Globus pallidus (tissue), 1 donor: Measurements from ENCODE around the gene GPR55.

ENCODE experiments used
- DNase-seq: peaks from one replicate; pipeline ENCODE4 v3.0.0-alpha.2; 2015; ENCODE audit warnings: low spot score

GPR55 gene

DNA sequence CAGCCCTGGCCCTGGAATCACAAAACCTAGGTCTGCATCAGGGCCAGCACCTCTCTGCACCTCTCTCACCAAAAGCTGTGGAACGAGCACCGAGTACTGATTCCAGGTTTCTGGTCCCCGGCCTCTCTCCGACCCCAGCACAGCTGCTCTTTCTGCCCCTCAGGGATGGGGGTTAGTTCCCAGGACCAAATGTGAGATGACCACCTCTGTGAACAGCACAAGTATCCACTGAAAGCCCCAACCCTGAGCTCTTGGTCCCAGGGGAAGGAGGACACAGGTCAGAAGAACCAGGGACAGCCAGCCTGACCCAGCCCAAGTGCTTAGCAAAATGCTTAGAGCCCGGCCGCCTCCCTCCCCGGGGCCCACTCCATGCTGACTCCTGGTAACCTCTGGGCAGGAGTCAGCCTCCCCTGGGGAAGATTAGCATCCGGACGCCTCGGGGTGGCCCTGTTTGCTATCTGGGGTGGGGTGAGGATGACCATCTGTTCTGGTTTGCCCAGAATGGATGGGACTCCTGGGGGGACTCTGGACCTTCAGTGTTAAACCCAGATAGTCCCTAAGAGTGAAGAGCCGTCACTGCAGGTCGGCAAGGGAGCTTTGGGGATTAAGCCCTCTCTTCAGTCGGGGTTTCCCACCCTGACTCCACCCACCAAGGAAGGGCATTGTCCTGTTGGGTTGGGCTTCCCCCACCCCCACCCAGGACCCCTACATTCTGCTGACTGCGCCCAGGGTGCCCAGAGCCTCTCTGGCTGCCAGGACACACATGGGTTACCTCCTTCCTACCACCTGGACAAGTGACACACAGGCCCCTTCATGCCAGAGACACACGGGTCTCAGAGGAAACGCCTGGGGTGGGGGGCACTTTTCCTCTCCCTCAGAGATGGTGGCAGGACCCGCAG, 9.4 kb upstream of the GPR55 start:
- no peak for DNase-seq

DNA sequence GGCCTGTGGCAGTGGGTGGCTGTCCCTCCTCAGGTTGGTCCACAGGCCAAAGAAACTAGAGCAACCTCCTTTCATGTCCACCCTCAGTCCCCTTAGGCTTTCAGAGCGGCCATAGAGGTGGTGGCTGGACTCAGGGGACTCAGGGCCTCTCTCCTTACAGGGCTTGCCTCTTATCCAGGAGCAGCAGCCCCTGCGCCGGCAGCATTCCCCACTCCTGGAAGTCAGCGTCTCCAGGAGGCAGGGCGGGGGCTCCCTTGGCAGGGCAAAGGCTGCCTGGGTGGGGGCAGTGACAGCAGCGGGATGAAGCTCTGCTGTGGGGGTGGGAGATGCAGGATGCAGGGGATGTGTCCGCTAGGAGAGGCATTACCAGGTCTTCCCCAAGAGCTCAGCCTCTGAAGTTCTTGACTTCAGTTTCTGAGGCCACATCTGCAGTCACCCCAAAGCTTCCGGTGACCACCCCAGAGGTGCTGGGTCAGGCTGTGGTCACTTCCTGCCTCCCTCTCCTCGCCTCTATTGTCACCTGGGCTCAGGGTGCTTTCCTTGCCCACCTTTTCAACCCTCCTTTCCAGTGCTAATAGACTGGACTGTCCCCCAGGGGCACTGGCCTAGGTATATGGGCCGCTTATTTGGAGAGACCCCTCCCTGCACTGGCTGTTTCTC, 8.6 kb upstream of the GPR55 start:
- no peak for DNase-seq

DNA sequence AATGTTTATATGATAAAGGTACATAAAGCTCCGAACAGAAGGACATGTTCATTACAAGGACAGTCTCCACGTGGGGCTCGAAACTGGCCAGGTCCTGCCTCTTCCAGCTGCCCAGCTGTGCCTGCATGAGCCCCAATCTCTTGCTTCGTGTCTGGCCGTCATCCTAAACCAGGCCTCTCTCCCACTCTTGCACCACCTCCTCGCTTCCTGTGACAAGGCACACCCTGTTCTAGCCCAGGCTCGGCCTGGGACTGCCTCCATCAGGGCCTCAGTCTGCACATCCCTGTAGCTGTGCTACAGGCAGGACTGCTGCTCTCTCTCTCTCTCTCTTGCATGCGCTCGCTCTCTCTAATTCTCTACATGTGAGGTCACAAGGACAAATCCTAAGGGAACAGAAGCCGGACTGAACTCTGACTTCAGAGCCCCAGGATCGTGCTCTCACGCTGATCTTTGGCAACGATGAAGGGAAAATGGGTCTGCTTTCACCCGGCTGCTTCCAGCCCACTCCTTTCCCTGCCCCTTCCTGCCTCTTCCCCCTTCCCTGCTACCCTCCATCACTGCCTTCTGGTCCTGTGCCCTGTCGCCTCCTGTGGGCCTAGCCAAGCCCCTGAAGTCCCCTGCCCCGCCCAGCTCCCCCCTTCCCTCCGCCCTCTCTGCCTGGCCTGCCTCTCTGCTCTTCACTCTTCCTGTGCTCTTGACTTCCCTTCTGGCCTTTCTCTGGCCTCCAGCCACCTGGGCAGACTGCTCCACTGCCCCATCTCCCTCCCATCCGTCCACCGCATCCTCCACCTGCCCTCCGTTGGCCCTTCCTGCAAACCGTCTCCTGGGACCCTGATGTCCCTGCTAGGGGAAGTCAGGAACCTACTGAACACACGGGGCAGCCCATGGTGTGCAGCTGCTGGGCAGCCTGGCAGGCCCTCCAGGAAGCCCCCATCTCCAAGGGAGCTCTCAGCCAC, 7.8 kb upstream of the GPR55 start:
- no peak for DNase-seq

DNA sequence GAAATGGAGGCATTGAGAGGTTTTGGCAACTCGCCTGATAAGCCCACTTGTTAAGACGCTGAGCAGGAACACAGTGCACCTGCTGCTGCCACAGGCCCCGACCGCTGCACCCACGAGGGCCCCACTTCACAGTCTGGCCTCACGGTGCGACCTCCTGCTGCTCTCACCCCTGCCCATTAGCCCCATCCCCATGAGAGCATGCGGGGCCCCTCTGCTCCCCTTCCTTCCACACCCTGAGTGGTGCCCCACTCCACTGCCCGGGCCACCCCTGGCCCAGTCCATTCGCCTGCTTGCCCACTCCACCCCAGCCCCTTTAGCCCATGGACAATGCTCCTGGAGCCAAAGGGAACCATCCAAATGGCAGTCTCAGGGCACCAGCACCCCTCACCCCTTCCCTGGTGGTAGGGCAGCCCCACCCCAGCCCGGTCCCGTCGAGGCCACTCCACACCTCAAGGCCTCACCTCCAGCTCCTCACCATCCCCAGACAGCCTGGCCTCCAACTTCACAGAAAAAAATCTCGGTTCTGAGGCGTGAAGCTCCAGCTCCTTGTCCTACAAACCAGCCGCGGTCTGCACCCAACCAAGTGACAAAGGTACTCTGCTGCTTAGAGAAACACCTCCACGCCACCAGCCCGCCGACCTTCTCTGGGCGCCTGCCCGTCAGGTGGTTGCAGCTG, 6.7 kb upstream of the GPR55 start:
- no peak for DNase-seq

DNA sequence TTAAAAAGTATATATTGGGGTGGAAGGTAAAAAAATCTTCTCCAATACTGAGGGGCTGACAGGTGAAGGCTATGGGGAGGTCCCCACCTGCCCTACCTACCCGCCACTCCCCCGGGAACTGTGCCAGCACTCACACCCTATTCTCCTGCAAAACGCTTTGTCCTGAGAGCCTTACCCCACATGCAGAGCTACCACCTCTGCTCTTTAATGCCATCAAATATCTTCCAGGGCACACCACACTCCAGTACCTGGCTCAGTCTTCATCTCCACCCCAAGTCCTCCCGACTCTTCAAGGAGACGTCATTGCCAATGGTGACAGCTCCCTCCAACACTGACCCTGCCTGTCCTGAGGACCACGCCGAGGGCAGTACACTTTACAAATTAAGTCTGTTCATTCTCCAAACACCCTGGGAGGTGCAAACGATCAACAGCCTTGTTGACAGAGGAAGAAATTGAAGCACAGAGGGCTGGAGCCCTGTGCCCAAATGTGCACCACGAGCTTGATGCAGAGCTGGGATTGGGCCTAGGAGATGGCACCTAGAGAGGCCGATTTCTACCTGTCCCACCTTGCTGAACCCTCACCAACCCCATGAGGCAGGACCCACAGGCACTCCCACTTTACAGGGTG, 6.0 kb upstream of the GPR55 start:
- no peak for DNase-seq

DNA sequence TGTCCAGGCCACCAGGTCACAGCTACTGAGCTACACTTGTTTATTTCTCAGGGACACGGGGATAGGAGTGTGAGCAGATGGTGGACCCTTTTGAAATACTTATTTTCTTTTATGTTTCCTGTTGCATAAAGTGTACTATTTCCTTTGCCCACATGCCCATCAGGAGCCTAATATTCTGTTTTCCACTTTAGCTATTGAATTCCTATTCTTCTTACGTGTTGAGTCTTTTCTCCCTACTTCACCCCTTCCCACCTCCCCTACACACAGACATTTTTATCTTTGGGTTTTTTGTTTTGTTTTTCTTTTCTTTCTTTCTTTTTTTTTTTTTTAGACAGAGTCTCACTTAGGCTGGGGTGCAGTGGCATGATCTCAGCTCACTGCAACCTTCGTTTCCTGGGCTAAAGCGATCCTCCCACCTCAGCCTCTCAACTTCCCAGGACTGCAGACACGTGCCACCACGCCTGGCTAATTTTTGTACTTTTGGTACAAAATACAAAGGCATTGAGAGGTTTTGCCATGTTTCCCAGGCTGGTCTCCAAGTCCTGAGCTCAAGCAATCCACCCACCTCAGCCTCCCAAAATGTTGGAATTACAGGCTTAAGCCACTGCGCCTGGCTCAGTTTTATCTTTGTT, 5.2 kb upstream of the GPR55 start:
- no peak for DNase-seq

DNA sequence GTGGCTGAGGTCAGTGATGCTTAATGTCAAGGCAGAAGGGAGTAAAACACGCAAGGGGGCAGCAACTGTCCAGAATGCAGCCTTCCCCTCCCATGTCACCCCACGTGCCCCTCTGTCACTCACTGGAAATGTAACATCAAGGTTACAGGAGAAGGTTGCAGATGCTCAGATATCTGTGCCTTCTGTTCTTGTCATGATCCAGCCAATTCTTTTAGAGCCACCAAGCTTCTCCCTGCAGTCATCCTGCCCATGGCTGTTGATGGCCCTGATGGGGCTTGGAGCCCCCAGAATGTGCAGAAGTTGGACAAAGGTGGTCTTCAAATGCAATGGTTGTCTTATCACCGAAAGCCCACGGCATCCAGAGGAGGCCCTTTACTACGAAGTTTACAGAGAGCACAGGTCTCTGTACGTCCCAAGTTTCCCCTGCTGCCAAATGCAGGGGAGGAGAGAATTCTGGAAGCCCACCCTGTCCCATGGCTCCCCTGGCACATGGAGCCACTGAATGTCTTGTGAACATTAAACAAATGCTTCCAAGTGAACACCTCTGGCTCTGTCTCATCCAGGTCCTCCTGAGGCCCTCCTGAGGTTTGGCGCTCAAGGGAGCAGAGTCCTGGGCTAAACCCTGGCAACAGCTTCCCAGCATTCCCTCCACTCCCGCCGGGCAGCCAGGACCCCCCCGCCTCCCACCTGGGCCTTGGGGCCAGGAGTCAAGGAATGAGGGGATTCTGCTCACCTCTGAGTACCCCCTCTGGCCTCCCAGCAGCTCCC, 4.5 kb upstream of the GPR55 start:
- no peak for DNase-seq

DNA sequence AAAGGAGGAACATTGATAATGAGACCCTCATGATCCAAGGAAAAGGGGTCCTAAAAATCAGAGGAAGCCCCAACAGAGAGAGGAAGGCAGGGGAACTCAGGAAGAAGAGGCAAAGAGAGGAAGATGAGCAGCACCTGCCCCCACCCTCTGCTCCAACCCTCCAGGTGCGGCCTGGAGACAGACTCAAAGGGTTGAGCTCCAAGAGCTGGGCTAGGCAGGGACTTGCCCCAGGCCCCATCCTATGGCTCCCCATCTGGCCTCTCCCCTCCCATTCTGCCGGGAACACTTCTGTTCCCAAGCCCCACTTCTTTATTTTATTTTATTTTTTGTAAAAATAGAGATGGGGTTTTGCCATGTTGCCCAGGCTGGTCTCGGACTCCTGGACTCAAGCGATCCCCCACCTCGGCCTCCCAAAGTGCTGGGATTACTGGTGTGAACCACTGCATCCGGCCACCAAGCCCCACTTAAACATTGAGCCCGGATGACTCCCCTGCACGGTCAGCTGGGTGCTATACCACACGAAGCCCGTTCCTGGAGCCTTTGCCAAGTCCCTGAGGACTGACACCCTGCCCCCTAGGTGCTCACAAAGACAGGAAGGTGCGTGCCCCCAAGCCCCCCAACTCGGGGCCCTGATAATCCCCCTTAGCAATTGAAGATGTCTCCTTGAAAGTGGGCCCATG, 3.8 kb upstream of the GPR55 start:
- DNase-seq, result no peak

DNA sequence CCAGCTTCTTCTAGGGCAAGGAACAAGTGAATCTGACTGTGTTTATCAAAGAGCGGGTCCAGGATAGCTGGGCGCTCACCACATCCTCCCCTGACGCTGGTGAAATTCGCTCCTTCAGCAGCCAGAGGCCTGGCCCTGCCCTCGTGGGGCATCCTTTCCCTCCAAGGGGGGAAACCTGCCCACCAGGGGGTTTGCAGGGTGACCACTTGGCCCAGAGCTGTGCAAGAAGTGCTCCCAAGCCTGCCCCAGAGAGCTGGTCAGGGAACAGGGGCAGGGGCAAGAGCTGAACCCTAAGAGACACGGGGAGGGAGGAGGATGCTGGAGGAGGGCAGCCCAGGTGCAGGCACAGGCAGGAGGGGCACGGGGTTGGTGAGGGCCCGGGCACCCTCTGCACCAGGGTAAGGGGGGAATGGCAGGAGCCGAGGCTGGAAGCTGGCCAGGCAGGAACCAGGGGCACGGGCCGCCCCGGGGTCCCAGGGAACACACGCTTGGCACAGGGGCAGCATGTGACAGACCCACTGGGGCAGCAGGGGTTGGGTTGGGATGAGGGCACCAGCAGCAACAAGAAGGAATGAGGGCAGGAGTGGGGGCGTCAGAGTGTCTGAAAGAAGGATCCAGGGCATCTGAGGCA, 2.8 kb upstream of the GPR55 start:
- no peak for DNase-seq

DNA sequence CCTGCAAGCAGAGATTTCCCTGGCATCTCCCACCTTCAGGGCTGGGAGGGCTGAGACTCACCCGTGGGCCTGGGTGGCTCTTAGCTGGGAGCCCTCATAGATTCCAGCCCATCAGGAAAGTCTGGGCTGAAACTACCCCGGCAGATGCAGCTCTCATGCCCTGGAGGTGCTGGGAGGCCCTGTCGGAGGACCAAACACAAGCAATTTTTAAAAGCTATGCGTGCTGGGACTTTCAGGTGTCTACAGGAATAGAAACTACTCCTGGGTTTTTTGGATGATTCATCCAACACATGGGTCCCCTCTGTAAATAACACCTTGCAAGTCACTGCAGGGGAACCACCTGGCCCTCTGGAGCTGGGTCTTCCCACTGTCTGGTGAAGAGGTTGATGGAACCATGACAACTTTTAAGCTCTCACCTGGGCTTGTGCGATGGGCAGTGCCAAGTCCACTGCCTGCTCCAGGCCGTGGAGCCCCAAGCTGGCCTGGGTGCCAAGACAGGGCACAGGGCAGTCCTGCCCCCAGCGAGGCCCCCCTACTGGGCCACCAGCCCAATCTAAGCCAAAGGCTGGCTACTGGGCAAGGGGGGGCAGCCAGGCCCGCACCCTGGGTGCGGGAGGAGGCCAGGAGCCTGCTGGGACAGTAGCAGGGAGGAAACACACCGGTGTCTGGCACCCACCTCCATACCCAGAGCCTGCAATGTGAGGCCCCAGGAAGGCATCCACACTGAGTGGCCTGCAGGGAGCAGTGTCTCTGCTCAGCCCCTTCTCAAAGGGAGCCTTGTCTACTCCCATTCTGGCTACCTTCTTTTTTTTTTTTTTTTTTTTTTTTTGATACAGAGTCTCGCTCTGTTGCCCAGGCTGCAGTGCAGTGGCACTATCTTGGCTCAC, 1.1 kb upstream of the GPR55 start:
- no peak for DNase-seq

DNA sequence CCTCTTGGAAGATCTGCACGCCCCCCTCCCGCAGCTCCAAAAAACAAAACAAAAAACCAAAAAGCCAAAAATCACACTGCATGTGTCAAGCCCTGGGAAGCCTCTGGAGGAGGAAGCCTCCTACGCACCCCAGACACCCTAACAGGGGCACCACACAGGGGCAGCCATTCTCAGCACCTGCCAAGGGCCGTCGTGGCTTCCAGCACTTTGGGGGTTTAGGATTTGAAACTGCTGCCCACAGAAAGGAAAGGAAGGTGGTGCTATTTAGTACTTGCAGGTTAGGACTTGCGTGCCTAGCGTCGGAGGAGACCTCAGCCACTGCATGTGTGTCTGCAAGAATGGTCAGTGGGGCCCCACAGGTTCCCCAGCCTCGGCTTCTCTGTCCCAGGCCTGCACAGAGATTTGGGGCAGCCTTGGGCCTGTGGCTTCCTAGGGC, 419 bp upstream of the GPR55 start:
- DNase-seq, result no peak

DNA sequence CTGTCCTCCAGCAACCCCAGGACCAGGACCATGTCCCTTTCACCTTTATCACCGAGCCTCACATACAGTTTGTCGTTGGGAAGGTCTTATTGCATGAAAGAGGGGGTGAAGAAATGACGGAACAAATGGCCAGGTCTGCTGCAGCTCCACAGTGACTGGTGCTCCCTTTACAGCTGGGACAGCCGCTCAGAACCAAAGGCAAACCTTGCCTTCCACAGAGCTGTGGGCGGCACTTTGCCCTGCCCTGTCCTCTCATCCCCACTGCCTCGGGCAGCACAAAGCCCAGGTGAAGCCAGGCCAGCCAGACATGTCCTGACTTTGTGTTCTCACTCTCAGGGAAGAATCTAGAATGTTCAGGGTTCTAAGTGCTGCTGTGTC, 961 bp downstream of the GPR55 start:
- DNase-seq, result no peak

DNA sequence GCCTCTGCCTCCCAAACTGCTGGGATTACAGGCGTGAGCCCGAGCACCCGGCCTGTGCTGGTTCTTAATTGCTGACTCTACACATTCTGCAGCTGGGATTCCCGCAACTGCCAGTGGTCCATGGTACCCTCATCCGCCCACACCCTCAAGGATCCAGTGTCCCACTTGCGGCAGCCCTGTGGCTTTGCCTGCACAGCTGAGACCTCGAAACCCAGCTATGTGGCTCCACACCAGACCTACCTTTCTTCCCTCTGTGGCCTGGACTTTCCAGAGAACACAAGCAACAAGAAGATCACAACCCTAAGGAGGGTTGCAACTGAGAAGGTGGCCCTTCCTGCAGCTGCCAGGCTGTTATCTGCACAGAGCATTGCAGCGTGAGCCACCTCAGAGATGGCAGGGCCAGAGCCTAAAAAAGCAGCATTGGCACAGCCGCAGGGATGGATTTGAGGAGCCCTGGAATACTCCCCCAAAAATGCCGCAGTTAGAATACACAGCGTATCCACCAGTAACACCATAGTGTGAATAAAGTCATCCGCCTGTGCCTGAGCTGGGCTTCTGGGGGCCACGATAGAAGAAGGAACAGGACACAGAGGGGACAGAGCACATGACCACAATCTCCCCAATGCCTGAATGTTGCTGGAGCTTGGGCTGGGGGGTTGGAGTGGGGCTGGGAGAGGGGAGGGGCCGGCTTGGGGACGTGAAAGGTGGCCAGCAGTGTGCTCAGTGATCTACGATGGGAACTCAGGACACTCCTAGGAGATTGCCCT, 1.9 kb downstream of the GPR55 start:
- no peak for DNase-seq

DNA sequence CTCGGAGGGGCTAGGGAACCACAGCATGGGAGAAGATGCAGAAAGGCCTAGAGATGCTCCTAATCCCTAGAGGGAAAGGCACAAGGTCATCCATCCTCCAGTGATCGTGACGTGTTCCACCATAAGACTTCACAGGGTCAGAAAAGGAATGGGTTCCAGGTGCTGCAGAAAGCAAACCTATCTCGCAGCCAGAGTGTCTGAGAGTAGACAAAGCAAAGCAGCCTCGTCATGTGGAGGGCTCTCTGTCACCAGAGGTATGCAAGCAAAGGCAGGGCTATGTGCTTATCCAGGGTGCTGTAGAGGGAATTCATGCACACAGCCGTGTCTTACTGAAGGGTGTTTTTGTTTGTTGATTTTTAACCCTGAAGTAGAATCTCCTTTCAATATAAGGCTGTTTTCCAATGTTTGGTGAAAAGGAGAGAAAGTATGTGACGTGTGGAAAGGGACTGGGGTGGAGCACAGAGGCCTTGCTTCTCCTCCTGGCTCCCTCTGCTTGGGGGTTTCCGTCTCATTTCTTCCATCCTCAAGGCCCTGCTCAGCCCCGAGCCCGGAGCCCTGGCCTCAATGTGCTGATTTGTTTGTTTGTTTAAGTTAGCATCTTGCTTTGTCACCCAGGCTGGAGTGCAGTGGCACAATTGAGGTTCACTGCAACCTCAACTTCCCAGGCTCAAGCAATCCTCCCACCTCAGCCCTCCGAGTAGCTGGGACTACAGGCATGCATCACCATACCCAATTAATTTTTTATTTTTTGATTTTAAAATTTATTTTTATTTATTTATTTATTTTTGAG, 3.0 kb downstream of the GPR55 start:
- no peak for DNase-seq

DNA sequence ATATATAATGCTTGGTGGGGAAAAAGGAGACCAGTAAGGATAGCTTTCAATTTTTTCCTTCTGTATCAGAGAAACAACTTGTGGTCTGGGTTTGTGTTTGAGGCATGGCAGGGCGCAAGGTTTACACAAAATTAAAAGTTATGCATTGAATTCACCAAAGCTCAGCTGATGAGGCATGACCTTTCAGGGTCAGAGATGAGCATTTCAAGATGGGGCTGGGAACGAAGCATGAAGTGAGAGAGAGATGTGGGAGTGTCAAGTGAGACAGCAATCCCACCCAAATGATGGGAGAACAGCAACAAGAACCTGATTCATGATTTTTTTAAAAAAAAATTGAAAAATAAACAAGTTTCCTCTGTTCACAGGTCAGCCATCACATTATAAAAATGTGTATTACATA, 4.9 kb downstream of the GPR55 start:
- no peak for DNase-seq

DNA sequence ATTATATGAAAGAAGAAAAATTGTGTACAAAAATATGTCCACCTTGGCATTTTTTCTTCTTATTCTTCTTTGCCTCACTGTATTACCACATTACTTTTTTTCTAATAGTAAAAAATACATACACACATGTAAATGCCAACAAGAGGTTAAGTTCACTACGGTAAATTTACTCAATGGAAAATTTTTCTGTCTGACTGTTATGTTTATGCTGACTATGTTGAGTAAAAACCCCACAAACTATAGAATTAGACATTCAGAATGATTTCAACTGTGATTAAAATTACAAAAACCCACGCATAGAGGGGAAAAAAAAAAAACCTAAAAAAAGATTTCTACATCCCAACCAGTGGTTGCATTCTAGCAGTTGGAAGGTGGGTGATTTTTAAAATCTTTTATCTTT, 5.4 kb downstream of the GPR55 start:
- DNase-seq, result no peak
